HG03571 (cell line): ENCODE measurements around the gene CYP2S1.
"Not testable (repeated sequence)": the region's sequence is repeated elsewhere in the genome, so short reads cannot be mapped to it uniquely, and the experiment has no call there.

Source experiments
- ATAC-seq: cut with Tn5 transposase; IDR thresholded peaks from one replicate; pipeline ENCODE4 v1.9.1; 2021; ENCODE audit not compliant: unreplicated experiment

CYP2S1 gene

DNA sequence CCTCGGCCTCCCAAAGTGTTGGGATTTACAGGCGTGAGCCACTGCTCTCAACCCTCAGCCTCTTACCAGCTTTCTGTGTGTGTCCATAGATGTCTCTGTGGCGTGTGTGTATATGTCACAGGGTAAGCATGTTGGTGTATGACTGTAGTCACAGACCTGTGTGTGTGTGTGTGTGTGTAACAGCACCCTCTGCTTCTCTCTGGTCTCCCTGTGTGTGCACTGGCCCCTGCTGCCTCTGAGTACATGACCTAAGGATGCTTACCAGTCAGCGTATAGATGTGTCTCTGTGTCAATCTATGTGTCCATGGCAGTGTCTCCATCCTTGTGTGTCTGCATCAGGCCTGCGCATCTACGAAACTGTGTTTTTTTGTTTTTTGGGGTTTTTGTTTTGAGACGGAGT lies 31.6 kb downstream of the CYP2S1 start:
- no peak for ATAC-seq

DNA sequence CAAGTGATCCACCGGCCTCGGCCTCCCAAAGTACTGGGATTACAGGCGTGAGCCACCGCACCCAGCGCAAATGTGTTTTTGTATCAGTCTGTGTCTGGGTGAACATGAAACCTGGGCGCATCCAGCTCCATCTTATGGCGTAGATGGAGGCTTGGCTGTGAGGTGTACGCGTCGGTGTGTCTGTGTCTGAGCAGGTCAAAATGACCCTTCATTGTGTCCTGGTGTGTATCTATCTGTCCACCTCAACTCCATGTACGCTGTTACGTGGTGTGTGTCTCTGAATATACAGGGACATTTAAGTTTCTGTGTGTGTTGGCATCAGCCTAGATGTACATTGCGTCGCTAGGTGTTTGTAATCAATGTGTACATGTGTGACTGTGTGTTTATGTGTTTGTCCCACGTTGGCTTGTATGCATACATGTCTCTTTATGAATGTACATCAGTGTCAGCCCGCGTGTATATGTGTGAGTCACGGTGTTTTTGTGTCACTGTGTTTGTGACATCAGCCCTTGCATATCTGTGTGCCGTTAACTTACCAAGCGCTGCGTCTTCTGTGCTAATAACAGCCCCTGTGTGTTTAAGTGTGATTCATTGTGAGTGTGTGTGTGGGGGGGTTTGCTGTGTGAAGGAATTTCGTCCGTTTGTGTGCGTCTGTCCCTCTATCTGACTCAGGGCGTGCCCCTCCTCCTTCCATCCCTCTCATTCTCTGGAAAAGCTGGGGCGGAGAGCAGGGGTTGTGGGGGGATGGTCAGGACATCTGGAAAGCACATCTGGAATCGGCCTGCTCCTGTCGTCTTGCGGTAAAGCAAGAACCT lies 32.4 kb downstream of the CYP2S1 start:
- ATAC-seq = no peak

DNA sequence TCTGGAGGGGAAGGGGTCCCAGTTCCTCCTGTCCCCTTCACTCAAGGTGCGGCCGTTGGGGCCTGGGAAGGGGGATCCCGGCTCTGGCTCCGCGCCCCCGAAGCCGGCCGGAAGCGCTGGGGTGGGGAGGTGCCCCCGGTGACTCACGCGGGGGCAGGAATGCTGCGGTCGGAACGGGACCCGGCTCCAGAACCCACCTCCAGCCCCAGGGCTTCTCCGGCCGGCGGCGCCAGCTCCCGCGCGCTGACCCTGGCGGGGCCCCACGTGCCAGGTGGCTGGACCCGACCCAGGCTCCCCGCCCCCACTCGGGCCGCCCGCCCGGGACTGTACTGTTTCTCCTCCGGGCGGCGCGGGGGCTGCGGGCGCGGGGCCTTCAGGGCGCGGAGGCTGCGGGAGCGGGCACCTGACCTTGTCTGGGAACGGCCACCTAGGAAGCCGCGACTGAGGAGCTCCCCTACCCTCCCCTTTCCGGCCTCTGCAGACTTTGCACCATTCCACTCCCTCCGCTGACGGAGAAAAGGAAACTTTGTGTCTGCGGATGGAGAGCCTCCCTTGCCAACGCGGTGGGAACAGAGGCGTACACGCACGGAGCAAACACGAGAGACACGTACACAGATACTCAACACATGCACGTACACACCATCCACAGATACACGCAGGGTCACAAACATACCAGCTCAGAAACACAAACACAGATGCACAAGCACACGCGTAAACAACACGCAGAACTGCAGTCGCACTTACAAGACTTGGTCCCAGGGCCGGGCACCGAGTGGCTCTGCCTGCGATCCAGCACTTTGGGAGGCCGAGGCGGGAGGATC lies 33.2 kb downstream of the CYP2S1 start:
- no peak for ATAC-seq

DNA sequence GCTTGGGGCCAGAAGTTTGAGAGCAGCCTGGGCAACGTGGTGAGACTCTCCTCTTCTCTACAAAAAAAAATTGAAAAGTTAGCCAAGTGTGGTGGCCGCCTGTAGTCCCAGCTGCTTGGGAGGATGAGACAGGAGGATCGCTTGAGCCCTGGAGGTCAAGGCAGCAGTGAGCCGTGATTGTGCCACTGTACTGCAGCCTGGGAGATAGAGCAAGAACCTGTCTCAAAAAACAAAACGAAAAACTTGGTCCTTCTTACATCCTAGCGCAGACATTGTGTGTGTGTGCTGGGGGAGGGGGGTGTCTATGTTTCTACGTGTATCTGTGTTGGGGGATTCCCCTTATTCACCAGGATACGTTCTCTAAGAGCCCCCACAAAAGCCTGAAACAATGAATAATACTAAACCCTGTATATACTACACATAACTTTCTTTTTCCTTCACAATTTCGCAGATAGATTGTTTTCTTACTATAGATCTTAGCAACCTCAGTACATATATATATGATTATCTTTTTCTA lies 33.9 kb downstream of the CYP2S1 start:
- ATAC-seq = no peak

DNA sequence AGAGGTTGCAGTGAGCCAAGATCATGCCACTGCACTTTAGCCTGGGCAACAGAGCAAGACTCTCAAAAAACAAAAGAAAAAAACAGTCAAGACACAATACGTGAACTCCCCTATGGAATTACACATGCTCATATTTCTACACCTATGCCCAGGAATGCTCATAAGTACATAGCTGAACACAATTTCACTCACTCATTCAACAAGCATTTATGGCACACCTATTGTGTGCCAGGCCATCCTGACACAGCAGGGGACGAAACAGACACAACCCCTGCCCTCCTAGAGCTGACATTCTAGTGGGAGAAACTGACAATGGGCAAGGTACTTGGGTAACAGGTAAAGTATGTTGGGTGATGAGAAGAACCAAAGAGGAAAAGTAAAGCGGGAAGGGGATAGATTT lies 35.5 kb downstream of the CYP2S1 start:
- no peak for ATAC-seq

DNA sequence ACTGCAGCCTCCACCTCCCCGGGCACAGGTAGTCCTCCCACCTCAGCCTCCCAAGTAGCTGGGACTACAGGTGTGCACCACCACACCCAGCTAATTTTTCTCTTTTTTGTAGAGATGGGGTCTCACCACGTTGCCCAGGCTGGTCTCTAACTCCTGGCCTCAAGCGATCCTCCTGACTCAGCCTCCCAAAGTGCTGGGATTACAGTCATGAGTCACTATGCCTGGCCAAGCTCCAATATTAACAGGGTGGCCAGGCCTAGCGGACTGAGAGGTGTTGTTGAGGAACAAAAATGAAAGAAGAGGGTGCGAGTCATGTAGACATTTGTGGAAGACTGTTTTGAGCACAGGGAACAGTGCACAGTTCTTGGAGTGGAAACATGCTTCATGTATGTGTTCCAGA lies 36.3 kb downstream of the CYP2S1 start:
- not testable (repeated sequence) for ATAC-seq

DNA sequence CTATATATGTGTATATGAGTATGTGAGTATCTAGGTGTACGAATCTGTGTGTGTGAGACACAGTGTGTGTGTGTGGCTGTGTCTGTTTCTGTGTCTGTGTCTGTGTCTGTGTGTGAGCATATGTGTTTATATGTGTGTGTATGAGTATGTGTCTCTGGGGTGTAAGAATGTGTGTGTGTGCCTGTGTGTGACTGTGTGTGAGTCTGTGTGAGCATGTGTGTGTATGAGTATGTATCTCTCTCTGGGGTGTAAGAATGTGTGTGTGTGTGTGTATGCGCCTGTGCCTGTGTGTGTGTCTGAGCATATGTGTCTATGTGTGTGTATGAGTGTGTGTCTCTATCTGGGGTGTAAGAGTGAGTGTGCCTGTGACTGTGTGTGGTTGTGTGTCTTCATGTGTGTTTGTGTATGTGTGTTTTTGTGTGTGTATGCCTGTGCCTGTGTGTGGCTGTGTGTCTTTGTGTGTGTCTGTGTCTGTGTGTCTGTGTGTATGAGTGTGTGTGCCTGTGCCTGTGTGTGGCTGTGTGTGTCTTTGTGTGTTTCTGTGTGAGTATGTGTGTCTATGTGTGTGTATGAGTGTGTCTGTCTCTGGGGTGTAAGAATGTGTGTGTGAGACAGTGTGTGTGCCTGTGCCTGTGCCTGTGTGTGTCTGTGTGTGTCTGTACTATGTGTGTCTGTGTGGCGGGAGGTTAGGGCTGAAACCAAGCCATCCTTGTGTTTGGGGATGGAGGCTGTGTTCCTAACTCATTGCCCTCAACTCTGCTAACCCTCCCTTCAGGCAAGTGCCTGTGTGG lies 37.2 kb downstream of the CYP2S1 start:
- ATAC-seq = no peak

DNA sequence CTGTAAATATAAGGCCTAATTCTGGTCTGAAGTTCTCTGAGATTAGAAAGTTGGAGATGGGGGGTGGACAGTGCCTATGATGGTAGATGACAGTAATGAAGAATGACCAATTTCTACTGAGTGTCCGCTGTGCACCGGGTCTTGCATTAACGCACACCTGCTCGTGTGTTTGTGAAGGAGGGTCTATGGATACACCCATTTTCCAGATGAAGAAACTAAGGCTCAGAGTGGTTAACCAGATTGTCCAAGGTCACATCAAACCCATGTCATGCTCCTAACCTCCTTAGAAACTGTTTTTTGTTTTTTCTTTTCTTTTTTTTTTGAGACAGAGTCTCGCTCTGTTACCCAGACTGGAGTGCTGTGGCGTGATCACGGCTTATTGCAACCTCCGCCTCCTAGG lies 39.7 kb downstream of the CYP2S1 start:
- no peak for ATAC-seq

DNA sequence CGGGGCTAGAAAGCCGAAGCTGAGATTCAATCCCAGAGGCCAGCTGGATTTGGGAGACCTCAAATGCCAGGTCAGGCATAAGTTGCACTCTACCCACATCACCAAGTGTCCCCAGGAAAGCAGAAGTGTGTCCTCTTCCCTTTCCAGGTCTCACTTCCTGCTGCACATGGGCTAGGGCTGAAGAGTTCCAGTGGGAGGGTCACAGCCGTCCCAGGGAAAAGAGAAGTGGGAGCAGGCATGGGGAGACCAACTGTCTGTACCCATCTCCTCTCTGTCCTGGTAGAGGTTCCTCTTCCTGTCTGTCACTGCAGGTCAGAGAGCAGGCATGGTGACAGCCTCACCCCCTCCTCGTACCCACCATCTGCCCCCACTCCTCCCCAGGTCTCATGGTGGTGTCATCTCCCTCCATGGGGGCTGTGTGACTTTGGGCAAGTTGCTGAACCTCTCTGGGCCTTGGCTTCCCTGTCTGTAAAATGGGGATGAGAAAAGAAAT lies 40.8 kb downstream of the CYP2S1 start:
- ATAC-seq = no peak

DNA sequence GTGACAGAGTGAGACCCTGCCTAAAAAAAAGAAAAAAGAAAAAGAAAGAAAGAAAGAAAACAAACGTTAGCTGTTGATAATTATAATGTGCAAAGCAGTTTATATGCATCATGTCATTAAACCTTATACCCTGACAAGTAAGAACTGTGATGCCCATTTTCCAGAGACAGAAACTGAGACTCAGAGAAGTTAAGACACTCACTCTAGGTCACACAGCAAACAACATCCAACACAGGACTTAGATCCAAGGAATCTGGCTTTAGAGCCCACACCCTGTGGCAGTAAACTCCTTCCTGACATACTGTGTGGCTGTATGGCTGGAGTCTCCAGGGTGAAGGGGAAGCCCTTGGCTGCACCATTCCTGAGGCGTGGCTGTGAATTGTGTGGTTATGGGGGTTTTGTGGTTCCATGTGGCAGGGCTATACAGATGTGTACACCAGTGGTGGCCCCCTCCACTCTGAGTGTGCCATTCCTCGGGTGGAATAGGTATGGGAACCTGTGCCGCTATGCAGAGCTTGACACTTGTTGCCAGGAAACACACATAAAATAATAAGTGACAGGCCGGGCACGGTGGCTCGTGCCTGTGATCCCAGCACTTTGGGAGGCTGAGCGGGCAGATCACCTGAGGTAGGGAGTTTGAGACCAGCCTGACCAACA lies 41.6 kb downstream of the CYP2S1 start:
- ATAC-seq = no peak

DNA sequence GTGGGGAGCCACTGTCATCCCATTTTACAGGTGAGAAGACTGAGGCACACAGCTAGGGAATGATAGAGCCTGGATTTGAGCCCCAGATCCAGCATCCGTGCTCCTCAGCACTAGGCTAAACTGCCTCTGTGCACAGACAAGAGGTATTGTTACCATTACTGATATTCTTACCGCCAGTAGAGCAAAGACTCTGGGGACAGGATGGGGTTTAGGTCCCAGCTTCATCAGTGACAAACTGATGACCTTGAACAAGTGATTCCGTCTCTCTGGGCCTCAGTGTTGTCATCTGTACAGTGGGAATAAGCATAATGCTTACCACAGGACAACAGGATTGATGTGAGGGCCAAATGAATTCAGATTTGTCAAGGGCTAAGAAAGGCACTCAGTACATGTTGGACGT lies 42.5 kb downstream of the CYP2S1 start:
- ATAC-seq = no peak

DNA sequence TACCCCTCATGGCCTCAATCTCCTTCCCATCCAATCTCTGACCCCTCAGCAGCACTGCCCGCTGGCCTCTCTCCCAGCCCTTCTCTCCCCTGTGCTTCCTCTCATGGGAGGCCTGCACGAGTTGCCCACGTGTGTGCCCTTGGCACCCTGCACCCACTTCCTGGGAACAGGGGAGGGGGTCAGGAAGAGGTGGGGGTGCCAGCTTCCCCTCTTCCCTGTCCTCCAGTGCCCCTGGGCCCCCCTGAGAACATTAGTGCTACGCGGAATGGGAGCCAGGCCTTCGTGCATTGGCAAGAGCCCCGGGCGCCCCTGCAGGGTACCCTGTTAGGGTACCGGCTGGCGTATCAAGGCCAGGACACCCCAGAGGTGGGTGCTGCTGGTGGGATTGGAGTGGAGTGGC lies 45.2 kb downstream of the CYP2S1 start:
- ATAC-seq = no peak

DNA sequence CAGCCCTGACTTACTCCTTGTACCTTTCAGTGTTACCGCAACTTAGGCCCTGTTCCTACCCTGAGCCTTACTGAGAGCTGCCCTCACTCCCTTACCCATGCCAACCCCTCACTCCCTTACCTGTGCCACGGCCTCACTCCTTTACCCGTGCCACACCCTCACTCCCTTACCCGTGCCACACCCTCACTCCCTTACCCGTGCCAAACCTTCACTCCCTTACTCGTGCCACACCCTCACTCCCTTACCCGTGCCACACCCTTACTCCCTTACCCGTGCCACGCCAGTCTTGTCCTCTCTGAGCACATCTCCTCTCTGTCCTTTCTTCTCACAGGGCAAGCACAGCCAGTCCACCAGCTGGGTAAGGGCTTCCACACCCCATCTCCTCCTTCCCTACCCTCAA lies 46.3 kb downstream of the CYP2S1 start:
- ATAC-seq = no peak

DNA sequence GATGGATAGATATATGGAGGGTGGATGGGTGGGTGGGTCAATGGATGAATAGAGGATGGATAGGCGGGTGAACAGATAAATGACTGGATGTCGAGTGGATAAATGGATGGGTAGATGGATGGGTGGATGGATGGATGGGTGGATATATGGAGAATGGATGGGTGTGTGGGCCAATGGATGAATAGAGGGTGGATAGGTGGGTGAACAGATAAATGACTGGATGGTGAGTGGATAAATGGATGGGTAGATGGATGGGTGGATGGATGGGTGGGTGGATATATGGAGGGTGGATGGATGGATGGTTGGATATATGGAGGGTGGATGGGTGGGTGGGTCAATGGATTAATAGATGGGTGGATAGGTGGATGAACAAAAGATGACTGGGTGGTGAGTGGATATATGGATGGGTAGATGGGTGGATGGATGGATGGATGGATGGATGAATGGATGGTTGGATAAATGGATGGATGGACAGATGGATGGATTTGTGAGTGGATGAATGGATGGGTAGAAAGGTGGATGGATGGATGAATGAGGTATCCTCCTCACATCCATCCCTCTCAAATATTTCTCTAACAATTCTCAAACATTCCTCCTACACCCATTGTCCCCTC lies 47.0 kb downstream of the CYP2S1 start:
- no peak for ATAC-seq

DNA sequence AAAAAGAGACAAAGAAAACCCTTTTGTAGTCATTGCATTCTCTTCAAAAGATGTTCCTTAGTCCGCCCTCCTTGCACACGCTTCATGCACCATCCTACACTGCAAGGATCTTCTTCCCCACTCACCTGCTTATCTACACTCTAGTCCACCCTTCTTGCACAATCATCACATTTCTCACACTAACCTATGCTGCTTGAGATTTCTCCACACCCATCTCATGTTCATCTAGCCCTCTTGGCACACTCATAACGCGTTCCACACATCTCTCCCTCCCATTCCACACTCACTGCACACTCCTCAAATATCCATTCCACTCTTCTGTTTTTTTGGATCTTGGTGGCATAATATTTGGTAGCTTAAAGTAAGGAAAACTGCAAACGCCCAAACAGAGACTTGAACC lies 48.8 kb downstream of the CYP2S1 start:
- ATAC-seq = no peak

DNA sequence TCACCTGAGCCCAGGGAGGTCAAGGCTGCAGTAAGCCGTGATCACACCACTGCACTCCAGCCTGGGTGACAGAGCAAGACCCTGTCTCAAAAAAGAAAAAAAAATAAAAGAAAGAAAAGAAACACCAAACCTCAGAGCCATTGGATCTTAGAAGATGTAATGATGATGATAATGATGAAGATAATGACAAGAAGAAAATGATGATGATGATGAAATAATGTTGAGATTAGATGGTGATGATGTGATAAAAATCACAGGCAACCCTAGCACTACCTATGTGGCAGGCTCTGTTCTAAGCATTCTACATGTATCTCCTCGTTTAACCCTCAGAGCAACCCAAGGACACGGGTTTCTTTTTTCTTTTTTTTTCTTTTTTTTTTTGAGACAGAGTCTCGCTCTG lies 51.1 kb downstream of the CYP2S1 start:
- ATAC-seq = no peak

DNA sequence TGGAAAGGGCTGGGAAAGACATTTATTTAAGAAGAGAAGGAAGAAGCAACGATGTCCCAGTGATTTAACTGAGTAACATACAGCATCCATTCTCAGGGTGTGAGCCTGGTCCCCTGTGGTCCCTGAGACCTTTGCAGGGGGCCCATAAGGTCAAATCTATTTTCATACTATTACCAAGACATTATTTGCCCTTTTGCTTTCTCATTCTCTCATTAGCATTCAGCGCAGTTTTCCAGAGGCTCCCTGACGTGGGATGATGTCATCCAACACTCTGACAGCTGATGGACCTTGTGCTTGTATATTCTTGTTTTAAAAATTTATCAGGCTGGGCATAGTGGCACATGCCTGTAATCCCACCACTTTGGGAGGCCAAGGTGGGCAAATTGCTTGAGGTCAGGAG lies 52.8 kb downstream of the CYP2S1 start:
- ATAC-seq = no peak

DNA sequence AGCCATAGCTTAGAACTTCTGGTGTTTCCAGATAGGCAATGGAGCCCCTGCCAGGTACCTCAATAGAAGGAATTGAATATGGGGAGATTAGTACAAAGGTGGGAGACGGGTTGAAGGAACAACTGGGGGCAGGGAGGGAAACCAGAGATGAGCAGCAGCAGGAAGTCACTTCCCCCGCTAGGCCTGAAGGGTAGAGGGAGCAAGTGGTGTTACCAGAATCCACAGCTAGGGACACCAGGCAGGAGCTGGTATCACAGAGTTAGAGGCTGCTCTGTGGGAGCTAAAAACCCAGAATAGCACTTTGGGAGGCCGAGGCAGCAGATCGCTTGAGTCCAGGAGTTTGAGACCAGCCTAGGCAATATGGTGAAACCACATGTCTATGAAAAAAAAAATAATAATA lies 55.9 kb downstream of the CYP2S1 start:
- no peak for ATAC-seq

DNA sequence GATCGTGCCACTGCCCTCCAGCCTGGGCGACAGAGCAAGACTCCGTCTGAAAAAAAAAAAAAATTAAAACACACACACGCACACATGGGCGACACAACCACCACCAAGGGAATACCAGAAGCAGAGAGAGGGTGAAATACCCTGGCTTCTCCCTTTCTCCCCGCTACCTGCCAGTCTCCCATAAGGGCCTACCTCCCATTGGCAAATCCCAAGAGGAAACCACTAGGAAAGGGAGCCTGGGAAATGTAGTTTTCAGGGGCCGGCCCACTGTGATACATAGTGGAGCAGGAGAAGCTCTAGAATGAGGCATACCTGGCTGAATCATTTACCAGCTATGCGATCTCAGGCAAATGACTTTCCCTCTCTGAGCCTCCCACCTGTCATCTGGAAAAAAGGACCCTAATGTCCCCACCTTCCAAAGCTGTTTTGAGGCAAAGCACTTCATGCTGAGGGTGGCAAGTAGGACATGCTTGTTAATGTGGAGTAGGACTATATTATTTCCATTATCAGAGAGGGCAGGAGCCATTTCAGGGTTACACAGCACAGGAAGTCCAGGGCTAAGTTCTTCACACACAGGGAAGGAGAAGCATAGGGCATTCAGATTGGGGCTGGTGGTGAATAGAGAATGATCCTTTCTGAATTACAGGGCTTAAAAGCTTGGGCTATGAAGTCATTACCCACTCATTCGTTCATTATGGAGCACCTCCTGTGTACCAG lies 56.8 kb downstream of the CYP2S1 start:
- no peak for ATAC-seq

DNA sequence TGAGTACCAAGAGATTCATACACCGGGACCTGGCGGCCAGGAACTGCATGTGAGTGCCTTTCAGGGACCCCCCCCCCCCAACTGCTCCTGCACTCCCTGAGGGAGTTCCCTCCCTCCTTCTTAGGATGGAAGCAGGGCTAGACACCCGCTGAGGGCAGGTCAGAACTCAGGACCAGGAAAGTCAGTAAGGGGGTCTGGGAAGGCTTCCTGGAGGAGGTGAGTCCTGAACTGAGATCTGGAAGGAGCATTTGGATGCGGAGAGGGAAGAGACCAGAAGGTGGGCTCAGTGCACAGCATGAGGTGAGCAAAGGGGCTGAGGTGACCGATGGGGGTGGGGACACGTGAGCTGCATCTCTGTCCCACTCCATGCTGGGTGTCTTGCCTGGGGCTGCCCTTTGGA lies 60.6 kb downstream of the CYP2S1 start:
- ATAC-seq = no peak
